A673 (cell line): ENCODE data around the gene PIGB. TPM values are rescaled to one million over a fixed set of nuclear protein-coding genes. Genes with fewer than 3 reads are reported as not detected.

Source experiments
- BruUV-seq: library from RNA; stranded (reverse); fragments of 400-500 nt; replicated peaks from 2 replicates; lab custom pipeline; 2021; lab: Mats Ljungman, UMichigan
- CTCF ChIA-PET: fragments of 300-600 bp; sonication (Branson Sonifier 250); formaldehyde crosslinking; loops from one replicate; lab custom pipeline; 2022; ENCODE audit warnings: antibody characterized with exemption; lab: Charles Lee
- POLR2A ChIA-PET: fragments of 300-600 bp; sonication (Branson Sonifier 250); formaldehyde crosslinking; loops from one replicate; lab custom pipeline; 2022; ENCODE audit warnings: antibody characterized with exemption; ENCODE audit not compliant: low non-redundant PET; lab: Charles Lee
- DNase-seq: peaks from one replicate; pipeline ENCODE4 v3.0.0-alpha.2; 2015; ENCODE audit warnings: low spot score
- H3K27ac ChIP-seq: fragments of 200-600 bp; sonication (generic); 2 replicates; pipeline ENCODE4 v1.5.1; 2016; ENCODE audit warnings: mixed run types, low read depth, mild to moderate bottlenecking, mixed read lengths, antibody characterized with exemption, low read length; ENCODE audit not compliant: poor library complexity, severe bottlenecking
- H3K27me3 ChIP-seq: fragments of 200-600 bp; sonication (generic); replicated peaks from 2 replicates; pipeline ENCODE4 v1.6.1; 2017; ENCODE audit warnings: mixed run types, low read depth, mild to moderate bottlenecking, mixed read lengths, antibody characterized with exemption, low read length; ENCODE audit not compliant: insufficient read depth, poor library complexity
- H3K36me3 ChIP-seq: fragments of 200-600 bp; sonication (generic); 2 replicates; pipeline ENCODE4 v1.6.1; 2016; ENCODE audit warnings: mixed run types, mild to moderate bottlenecking, mixed read lengths, antibody characterized with exemption, low read length; ENCODE audit not compliant: insufficient read depth, poor library complexity, severe bottlenecking
- H3K4me1 ChIP-seq: fragments of 200-600 bp; sonication (generic); 2 replicates; pipeline ENCODE4 v1.6.1; 2017; ENCODE audit warnings: mixed run types, mild to moderate bottlenecking, mixed read lengths, antibody characterized with exemption, low read length; ENCODE audit not compliant: insufficient read depth, poor library complexity, severe bottlenecking
- H3K4me3 ChIP-seq: fragments of 200-600 bp; sonication (generic); 2 replicates; pipeline ENCODE4 v1.5.1; 2016; ENCODE audit warnings: low read depth, mixed run types, mild to moderate bottlenecking, mixed read lengths, low read length; ENCODE audit not compliant: poor library complexity, severe bottlenecking
- H3K9me3 ChIP-seq: fragments of 200-600 bp; sonication (generic); 2 replicates; pipeline ENCODE4 v1.6.1; 2016; ENCODE audit warnings: mixed run types, low read depth, mild to moderate bottlenecking, mixed read lengths, antibody characterized with exemption, low read length; ENCODE audit not compliant: poor library complexity, severe bottlenecking
- EZH2 ChIP-seq: fragments of 200-600 bp; sonication (generic); IDR thresholded peaks from 2 replicates; pipeline ENCODE4 v1.6.1; 2017; ENCODE audit warnings: borderline replicate concordance, low read depth, mild to moderate bottlenecking, mixed read lengths, antibody characterized with exemption, low read length; ENCODE audit not compliant: poor library complexity, severe bottlenecking
- intact Hi-C: fragments of 100-400 bp; cut with micrococcal nuclease; formaldehyde crosslinking; loops from one replicate; pipeline ENCODE4 v1.10.0; 2022; ENCODE audit not compliant: unreplicated experiment
- total RNA-seq: library from RNA; stranded (reverse); gene quantifications from 2 replicates; pipeline ENCODE4 v1.2.3, GENCODE V29; 2021
- TF ChIP-seq, protein P1 (sequence below): fragments of 300-800, 200-600 bp; sonication (generic); conservative IDR thresholded peaks from 2 replicates; pipeline ENCODE4 v1.5.1; 2017; ENCODE audit warnings: low read depth, mild to moderate bottlenecking, antibody characterized with exemption, low read length, moderate library complexity, mixed read lengths

The PIGB gene
- total RNA-seq, 1 experiment from 2014 or later: 8.3 TPM

DNA sequence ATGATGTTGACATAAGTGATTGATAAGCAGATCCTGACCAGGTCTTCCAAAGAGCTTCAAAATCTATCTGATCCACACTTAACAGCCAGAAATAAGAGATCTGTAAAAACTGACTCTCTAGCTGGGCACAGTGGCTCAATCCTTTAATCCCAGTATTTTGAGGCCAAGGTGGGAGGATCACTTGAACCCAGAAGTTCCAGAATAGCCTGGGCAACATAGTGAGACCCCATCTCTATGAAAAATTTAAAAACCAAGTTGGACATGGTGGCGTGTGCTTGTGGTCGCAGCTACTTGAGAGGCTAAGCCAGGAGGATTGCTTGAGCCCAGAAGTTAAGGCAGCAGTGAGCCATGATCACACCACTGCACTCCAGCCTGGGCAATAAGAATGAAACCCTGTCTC lies 43.6 kb downstream of the PIGB start:
- H3K4me1 ChIP-seq: no peaks in the 10 kb centered on the region
- H3K27ac ChIP-seq: no peak overlapping the region
- no peaks in the 10 kb centered on the region for H3K27me3 ChIP-seq
- POLR2A ChIA-PET: no interaction called here
- no peaks in the 10 kb centered on the region for H3K36me3 ChIP-seq
- intact Hi-C loops: no loop called here
- TF ChIP-seq, protein P1, sequence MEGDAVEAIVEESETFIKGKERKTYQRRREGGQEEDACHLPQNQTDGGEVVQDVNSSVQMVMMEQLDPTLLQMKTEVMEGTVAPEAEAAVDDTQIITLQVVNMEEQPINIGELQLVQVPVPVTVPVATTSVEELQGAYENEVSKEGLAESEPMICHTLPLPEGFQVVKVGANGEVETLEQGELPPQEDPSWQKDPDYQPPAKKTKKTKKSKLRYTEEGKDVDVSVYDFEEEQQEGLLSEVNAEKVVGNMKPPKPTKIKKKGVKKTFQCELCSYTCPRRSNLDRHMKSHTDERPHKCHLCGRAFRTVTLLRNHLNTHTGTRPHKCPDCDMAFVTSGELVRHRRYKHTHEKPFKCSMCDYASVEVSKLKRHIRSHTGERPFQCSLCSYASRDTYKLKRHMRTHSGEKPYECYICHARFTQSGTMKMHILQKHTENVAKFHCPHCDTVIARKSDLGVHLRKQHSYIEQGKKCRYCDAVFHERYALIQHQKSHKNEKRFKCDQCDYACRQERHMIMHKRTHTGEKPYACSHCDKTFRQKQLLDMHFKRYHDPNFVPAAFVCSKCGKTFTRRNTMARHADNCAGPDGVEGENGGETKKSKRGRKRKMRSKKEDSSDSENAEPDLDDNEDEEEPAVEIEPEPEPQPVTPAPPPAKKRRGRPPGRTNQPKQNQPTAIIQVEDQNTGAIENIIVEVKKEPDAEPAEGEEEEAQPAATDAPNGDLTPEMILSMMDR: no peak
- CTCF ChIA-PET: no interaction called here
- BruUV-seq: no TSS peak
- H3K9me3 ChIP-seq: no peaks in the 10 kb centered on the region
- DNase-seq: no peak
- H3K4me3 ChIP-seq: no peak overlapping the region

DNA sequence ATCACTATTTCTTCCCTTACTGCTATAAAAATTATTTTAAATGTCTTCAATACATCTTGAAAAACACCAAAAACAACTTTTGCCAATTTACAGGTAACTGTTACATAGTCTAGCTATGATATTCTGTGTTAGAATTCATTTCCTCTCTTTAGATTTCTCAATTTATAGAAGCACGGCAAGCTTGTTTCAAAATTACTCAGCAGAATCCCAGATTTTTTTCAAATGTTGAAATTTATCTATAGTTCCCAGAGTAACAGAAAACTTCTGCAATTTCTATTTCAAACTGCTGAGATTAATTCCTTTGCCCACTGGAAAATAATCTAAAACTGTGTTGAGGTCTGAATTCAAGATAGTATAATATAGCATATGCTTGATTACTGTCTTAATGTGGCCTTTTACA lies 48.0 kb downstream of the PIGB start:
- no peak for DNase-seq
- Histone ChIP-seq H3K27me3 (no peaks in the 10 kb centered on the region), H3K4me3 (no peak overlapping the region), H3K27ac (no peak overlapping the region), H3K36me3 (no peaks in the 10 kb centered on the region), H3K4me1 (no peaks in the 10 kb centered on the region), H3K9me3 (no peaks in the 10 kb centered on the region)
- CTCF ChIA-PET: no interaction called here
- intact Hi-C loops: no loop called here
- POLR2A ChIA-PET: no interaction called here
- TF ChIP-seq, protein P1: no peak
- no peak for TF ChIP-seq EZH2
- no TSS peak for BruUV-seq

DNA sequence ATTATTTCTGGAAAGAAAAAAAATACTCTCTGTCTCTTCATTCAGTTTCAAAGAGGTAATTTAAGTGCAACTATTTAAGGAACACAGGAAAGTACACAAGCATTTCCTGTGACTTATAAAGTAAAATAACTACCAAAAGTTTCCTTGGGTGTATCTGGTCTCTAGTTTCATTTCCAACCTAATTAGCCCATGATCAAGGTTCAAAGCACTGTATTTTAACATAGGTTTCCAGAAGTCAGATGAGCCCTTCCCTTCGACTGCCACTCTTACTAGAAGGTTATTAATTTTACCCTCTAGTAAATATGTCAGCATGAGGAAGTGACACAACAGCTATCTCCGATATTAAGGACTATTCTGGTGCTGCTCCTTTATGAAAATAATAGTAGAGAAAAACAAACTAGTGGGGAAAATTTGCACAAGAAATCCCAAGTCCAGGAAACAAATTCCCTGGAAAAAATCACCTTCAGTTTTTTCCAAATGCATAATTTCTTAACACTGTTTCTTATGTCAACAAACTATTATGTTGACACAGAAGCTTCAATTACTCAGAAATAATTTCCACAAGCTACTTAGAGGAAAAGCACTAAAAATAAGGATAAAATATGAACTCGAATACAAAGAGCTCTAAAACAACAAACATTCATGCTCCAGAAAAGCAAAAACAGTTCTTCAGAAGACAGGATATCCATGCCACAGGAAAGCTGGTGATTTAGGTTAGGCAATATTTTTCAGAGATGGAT lies 53.8 kb downstream of the PIGB start:
- Histone ChIP-seq H3K9me3 (no peaks in the 10 kb centered on the region), H3K36me3 (no peaks in the 10 kb centered on the region), H3K4me1 (no peaks in the 10 kb centered on the region), H3K27ac (no peak overlapping the region), H3K4me3 (no peak overlapping the region), H3K27me3 (no peaks in the 10 kb centered on the region)
- TF ChIP-seq, protein P1: no peak
- no peak for TF ChIP-seq EZH2
- CTCF ChIA-PET: no interaction called here
- intact Hi-C loops: no loop called here
- DNase-seq: no peak
- BruUV-seq: no TSS peak
- POLR2A ChIA-PET: no interaction called here
